GM12872 (cell line): ENCODE data around the gene PRRC2B.

Experiments used
- CTCF ChIP-seq: IDR thresholded peaks from 3 replicates; pipeline ENCODE4 v1.5.1; 2011; ENCODE audit warnings: low read depth, mild to moderate bottlenecking, low read length, moderate library complexity; ENCODE audit not compliant: insufficient read depth

PRRC2B gene

GRCh38 chr9:131473198-131473885 lies 79.5 kb downstream of the PRRC2B start:
- TF ChIP-seq CTCF: no peak

GRCh38 chr9:131473891-131474290 lies 80.0 kb downstream of the PRRC2B start:
- no peak for TF ChIP-seq CTCF

DNA sequence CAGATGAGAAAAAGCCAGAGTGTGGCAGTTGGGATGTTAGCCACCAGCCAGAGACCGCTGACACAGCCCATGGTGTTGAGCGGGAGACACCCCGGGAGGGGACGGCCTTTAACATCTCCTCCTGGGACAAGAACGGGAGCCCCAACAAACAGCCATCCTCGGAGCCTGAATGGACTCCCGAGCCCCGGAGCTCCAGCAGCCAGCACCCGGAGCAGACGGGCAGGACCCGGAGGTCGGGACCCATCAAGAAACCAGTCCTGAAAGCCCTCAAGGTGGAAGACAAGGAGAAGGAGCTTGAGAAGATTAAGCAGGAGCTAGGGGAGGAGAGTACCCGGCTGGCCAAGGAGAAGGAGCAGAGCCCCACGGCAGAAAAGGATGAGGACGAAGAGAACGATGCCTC lies 80.8 kb downstream of the PRRC2B start:
- TF ChIP-seq CTCF: no peak

DNA sequence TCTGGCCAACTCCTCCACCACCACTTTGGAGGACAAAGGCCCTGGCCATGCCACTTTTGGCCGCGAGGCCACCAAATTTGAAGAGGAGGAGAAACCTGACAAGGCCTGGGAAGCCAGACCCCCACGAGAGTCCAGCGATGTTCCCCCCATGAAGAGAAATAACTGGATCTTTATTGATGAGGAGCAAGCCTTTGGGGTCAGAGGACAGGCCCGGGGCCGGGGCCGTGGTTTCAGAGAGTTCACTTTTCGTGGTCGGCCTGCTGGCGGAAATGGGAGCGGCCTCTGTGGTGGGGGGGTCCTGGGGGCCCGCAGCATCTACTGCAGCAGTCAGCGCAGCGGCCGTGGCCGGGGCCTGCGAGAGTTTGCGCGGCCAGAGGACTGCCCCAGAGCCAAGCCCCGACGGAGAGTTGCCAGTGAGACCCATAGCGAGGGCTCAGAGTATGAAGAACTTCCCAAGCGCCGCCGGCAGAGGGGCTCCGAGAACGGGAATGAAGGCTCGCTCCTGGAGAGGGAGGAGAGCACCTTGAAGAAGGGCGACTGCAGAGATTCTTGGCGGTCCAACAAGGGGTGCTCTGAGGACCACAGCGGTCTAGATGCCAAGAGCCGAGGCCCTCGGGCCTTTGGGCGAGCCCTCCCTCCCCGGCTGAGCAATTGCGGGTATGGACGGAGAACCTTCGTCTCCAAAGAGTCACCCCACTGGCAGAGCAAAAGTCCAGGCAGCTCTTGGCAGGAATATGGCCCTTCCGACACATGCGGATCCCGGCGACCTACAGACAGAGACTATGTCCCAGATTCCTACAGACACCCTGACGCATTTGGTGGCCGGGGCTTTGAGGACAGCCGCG lies 81.4 kb downstream of the PRRC2B start:
- no peak for TF ChIP-seq CTCF

GRCh38 chr9:131475956-131476776 lies 82.3 kb downstream of the PRRC2B start:
- peak; percentile 38; the same call in 2 of the 3 replicates for TF ChIP-seq CTCF

DNA sequence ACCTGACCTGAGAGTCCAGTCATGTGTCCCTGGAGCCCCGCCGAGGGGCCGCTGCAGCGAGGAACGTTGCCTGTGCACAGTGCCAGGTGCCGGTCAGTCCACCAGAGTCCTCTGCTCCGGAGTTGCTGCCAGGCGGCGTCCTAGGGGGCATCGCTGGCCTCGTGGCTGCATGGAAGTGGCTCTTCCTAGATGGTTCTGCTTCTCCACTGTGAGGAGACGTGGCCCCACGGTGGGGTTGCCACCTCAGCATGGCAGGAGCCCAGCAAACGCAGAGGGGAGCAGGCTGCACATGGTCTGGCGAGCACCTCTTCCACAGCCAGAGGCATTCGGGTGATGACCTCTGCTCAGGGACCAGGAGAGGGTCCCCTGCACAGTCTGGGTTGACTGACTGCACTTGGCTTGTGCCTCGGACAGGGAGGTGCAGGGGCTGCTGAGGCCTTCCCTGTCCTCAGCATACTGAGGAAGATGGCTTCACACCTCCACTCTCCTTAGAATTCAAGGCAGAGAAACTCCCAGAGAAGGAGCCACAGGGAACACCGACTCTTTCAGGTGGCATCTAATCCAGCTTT lies 83.0 kb downstream of the PRRC2B start:
- no peak for TF ChIP-seq CTCF

DNA sequence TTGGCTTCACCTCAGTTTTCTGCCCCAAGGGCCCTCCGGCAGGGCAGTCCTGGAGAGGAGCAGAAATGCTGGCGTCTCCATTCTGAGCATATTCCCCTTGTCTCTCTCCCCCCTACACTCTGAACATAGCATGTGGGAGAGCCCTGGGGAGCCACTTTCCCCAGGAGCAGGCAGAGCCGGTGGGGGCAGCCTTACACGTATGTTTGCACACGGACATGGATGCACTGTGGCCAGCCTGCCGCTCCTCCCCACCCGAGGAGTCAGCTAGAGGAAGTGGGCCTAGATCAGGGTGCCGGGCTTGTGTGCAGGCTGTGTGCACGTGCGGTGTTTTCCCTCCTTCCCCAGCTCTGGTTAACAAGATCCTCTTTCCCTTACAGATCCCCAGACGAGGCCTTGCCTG lies 83.5 kb downstream of the PRRC2B start:
- TF ChIP-seq CTCF: no peak
